ENCODE results near the gene DUSP10. TPM values are rescaled to one million over a fixed set of nuclear protein-coding genes. Genes with fewer than 3 reads are reported as not detected.

The DUSP10 gene
- total RNA-seq, 1 experiment from 2014 or later, result 6.2 TPM

GRCh38 chr1:221720545-221720944 is 21.3 kb downstream of the DUSP10 start:
- ChIA-PET POLR2A (ENCODE audit: unreplicated experiment) (no interaction called here), CTCF (no interaction called here)
- no peaks in the 10 kb centered on the region for H3K27me3 ChIP-seq (ENCODE audit: low read length)
- H3K9me3 ChIP-seq (ENCODE audit: low read length), result no peaks in the 10 kb centered on the region; the same call in 1 of the 2 replicates
- H3K27ac ChIP-seq (ENCODE audit: low read length), result no peak overlapping the region
- H3K9me2 ChIP-seq (replicated peaks; ENCODE audit: low read length), result no peaks in the 10 kb centered on the region
- H3K36me3 ChIP-seq (ENCODE audit: low read depth, low read length), result peaks cover 8% of the 10 kb centered on the region
- no peak overlapping the region for H2AFZ ChIP-seq (ENCODE audit: low read length)
- no peak overlapping the region for H3K9ac ChIP-seq (ENCODE audit: low read length)
- H3F3A ChIP-seq (ENCODE audit: low read length, unreplicated experiment), result no peaks in the 10 kb centered on the region
- DNase-seq (no peak), ATAC-seq (no peak)
- BruUV-seq (replicated peaks), result no TSS peak
- no peaks in the 10 kb centered on the region for H4K20me1 ChIP-seq (ENCODE audit: low read length)
- no peak overlapping the region for H3K4me3 ChIP-seq (ENCODE audit: low read length)
- H3K79me2 ChIP-seq (ENCODE audit: low read length), result no peaks in the 10 kb centered on the region
- TF ChIP-seq EZH2phosphoT487 (IDR thresholded peaks at IDR 0.05; ENCODE audit: borderline replicate concordance, low read length) (no peak), EZH2 (IDR thresholded peaks at IDR 0.05; ENCODE audit: low read length, unreplicated experiment) (no peak)
- TF ChIP-seq, protein P1, sequence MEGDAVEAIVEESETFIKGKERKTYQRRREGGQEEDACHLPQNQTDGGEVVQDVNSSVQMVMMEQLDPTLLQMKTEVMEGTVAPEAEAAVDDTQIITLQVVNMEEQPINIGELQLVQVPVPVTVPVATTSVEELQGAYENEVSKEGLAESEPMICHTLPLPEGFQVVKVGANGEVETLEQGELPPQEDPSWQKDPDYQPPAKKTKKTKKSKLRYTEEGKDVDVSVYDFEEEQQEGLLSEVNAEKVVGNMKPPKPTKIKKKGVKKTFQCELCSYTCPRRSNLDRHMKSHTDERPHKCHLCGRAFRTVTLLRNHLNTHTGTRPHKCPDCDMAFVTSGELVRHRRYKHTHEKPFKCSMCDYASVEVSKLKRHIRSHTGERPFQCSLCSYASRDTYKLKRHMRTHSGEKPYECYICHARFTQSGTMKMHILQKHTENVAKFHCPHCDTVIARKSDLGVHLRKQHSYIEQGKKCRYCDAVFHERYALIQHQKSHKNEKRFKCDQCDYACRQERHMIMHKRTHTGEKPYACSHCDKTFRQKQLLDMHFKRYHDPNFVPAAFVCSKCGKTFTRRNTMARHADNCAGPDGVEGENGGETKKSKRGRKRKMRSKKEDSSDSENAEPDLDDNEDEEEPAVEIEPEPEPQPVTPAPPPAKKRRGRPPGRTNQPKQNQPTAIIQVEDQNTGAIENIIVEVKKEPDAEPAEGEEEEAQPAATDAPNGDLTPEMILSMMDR (conservative IDR thresholded peaks at IDR 0.05; ENCODE audit: low read depth, low read length), result no peak
- intact Hi-C loops (cut with micrococcal nuclease), result no loop called here
- peaks cover 35% of the 10 kb centered on the region for H3K4me1 ChIP-seq (ENCODE audit: insufficient read depth, low read length)
- H3K4me2 ChIP-seq (ENCODE audit: low read length), result no peak overlapping the region

- no peaks in the 10 kb centered on the region; the same call in 1 of the 2 replicates for H3K9me3 ChIP-seq (ENCODE audit: low read length)
- DNase-seq (no peak), ATAC-seq (no peak)
- peaks cover 35% of the 10 kb centered on the region for H3K4me1 ChIP-seq (ENCODE audit: insufficient read depth, low read length)
- POLR2A ChIA-PET (ENCODE audit: unreplicated experiment), result no interaction called here
- TF ChIP-seq, protein P1 (conservative IDR thresholded peaks at IDR 0.05; ENCODE audit: low read depth, low read length), result no peak
- TF ChIP-seq EZH2phosphoT487 (IDR thresholded peaks at IDR 0.05; ENCODE audit: borderline replicate concordance, low read length), result no peak
- TF ChIP-seq EZH2 (IDR thresholded peaks at IDR 0.05; ENCODE audit: low read length, unreplicated experiment), result no peak
- no peak overlapping the region for H3K9ac ChIP-seq (ENCODE audit: low read length)
- BruUV-seq (replicated peaks), result no TSS peak
- no peaks in the 10 kb centered on the region for H3K9me2 ChIP-seq (replicated peaks; ENCODE audit: low read length)
- peaks cover 8% of the 10 kb centered on the region for H3K36me3 ChIP-seq (ENCODE audit: low read depth, low read length)
- no peaks in the 10 kb centered on the region for H3K79me2 ChIP-seq (ENCODE audit: low read length)
- H2AFZ ChIP-seq (ENCODE audit: low read length), result no peak overlapping the region
- no peaks in the 10 kb centered on the region for H3F3A ChIP-seq (ENCODE audit: low read length, unreplicated experiment)
- CTCF ChIA-PET, result no interaction called here
- H3K4me2 ChIP-seq (ENCODE audit: low read length), result no peak overlapping the region
- no peak overlapping the region for H3K4me3 ChIP-seq (ENCODE audit: low read length)
- intact Hi-C loops (cut with micrococcal nuclease), result loop anchor here (2.0 to 10.0 kb wide), 3 partner anchors 21 to 915 kb away; no protein-coding TSS in a partner anchor
- H4K20me1 ChIP-seq (ENCODE audit: low read length), result no peaks in the 10 kb centered on the region
- H3K27ac ChIP-seq (ENCODE audit: low read length), result no peak overlapping the region
- no peaks in the 10 kb centered on the region for H3K27me3 ChIP-seq (ENCODE audit: low read length)
These were observed 21.9 kb downstream of the DUSP10 start for GRCh38 chr1:221719987-221720386.

- H3K9ac ChIP-seq (ENCODE audit: low read length), result no peak overlapping the region
- H3K9me2 ChIP-seq (replicated peaks; ENCODE audit: low read length), result no peaks in the 10 kb centered on the region
- H3K27ac ChIP-seq (ENCODE audit: low read length), result peak overlapping the region; percentile 38; the same call in 1 of the 2 replicates
- H3K79me2 ChIP-seq (ENCODE audit: low read length), result no peaks in the 10 kb centered on the region
- CTCF ChIA-PET, result no interaction called here
- H3K36me3 ChIP-seq (ENCODE audit: low read depth, low read length), result peaks cover 8% of the 10 kb centered on the region
- no peaks in the 10 kb centered on the region for H3K27me3 ChIP-seq (ENCODE audit: low read length)
- POLR2A ChIA-PET (ENCODE audit: unreplicated experiment), result interaction anchor here (0.6 kb wide), 1 partner anchor 216 kb away, joined by 7 read pairs; no protein-coding TSS in a partner anchor
- intact Hi-C loops (cut with micrococcal nuclease), result loop anchor here (2.0 to 10.0 kb wide), 3 partner anchors 22 to 916 kb away; no protein-coding TSS in a partner anchor
- H2AFZ ChIP-seq (ENCODE audit: low read length), result no peak overlapping the region
- no peak for DNase-seq
- 0 out of 2 replicates have a peak overlapping the region, but pooled peaks have one; percentile 59 for H3K4me2 ChIP-seq (ENCODE audit: low read length)
- no peak overlapping the region for H3K4me3 ChIP-seq (ENCODE audit: low read length)
- TF ChIP-seq EZH2 (IDR thresholded peaks at IDR 0.05; ENCODE audit: low read length, unreplicated experiment) (no peak), EZH2phosphoT487 (IDR thresholded peaks at IDR 0.05; ENCODE audit: borderline replicate concordance, low read length) (no peak)
- TF ChIP-seq, protein P1 (conservative IDR thresholded peaks at IDR 0.05; ENCODE audit: low read depth, low read length), result no peak
- H4K20me1 ChIP-seq (ENCODE audit: low read length), result no peaks in the 10 kb centered on the region
- no peaks in the 10 kb centered on the region; the same call in 1 of the 2 replicates for H3K9me3 ChIP-seq (ENCODE audit: low read length)
- BruUV-seq (replicated peaks), result no TSS peak
- H3K4me1 ChIP-seq (ENCODE audit: insufficient read depth, low read length), result peaks cover 32% of the 10 kb centered on the region
- no peaks in the 10 kb centered on the region for H3F3A ChIP-seq (ENCODE audit: low read length, unreplicated experiment)
- no peak for ATAC-seq
These were observed 22.7 kb downstream of the DUSP10 start for GRCh38 chr1:221719278-221719597.

Data from PC-3 (cell line).